ENCODE results near the gene TMEM147.

Gene TMEM147

DNA sequence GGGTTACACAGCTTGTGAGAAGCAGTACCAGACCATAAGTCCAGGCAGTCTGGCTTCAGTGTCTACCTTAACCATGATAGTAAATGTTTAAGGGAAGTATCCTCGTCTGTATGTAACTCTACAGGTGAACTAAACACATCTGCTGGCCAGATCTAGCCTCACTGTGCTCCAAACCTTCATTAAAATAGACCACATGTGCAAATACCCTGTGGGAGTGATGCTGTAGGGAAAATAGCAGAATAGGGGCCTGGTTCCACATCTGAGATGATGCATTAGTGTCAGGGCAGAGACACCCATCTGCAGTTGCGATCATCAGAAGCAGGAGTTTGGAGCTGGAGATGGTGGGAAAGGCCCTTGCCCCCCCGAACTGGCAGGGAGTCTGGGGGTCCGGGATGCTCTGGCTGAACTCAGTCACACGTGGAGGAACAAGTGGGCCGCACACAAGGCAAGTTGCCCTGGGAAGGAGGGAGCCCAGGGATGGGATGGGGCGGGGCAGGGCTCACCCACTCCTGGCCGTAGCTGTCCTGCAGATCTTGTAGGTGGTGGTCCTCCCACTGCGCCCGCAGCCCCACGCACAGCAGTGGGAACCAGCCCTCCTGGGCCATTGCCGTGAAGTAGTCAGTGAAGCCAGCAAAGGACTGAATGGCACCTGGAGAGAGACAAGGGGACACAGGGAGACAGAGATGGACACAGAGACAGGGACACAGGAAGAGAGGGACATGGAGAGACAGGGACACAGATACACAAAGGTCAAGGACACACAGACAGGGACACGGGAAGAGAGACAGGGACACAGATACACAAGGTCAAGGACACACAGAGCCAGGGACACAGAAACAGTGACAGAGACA is 7.3 kb downstream of the TMEM147 start:
- DNase-seq (ENCODE audit: extremely low read depth, low read depth) = no peak
- no peak overlapping the region for H3K4me3 ChIP-seq (replicated peaks; ENCODE audit: low read depth, low read length)
- TF ChIP-seq, protein P1, sequence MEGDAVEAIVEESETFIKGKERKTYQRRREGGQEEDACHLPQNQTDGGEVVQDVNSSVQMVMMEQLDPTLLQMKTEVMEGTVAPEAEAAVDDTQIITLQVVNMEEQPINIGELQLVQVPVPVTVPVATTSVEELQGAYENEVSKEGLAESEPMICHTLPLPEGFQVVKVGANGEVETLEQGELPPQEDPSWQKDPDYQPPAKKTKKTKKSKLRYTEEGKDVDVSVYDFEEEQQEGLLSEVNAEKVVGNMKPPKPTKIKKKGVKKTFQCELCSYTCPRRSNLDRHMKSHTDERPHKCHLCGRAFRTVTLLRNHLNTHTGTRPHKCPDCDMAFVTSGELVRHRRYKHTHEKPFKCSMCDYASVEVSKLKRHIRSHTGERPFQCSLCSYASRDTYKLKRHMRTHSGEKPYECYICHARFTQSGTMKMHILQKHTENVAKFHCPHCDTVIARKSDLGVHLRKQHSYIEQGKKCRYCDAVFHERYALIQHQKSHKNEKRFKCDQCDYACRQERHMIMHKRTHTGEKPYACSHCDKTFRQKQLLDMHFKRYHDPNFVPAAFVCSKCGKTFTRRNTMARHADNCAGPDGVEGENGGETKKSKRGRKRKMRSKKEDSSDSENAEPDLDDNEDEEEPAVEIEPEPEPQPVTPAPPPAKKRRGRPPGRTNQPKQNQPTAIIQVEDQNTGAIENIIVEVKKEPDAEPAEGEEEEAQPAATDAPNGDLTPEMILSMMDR (IDR thresholded peaks at IDR 0.05; ENCODE audit: low read depth, low read length, missing control alignments) = no peak

DNA sequence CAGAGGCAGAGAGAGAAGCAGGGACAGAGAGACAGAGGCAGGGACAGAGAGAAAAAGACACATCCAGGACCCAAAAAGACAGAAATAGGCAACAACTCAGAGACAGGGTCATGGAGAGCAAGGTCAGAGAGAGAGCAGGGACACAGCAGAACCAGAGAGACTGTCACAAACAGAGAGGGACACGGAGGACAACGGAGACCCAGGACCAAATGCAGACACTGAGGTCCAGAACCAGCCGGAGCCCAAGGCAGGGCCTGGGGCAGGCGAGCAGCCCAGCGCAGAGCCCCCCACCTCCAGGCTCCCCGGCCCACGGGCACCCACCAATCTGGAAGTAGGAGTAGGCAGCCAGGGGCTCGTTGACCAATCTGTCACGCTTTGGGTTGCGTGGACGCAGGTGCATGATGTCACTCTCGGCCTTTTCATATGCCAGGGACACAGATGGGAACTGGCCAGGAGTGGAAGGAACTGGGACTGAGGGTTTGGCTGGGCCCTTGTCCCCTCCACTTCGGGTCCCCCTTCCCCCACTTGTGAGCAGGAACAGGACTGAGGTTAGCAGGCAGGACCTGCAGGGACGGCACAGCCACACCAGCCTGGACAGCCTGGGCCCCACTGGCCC is 8.1 kb downstream of the TMEM147 start:
- no peak overlapping the region for H3K4me3 ChIP-seq (replicated peaks; ENCODE audit: low read depth, low read length)
- TF ChIP-seq, protein P1 (IDR thresholded peaks at IDR 0.05; ENCODE audit: low read depth, low read length, missing control alignments) = no peak
- DNase-seq (ENCODE audit: extremely low read depth, low read depth) = no peak

DNA sequence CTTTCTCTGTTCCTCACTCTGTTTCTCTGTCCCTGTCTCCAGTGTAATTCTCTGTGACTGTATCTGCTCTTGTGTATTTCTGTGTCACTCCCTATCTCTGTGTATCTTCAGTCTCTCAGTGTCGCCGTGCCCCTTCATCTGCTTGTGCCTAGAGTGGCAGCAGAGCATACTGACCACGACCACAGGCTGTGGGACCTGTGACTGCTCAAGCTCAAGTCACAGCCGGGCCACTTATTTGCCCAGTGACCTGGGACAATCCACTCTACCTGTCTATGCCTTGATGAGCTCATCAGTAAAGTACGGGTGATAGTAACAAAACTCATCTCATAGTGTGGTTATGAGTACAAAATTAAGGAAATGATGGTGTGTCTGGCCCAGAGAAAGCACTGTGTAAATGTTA is 8.7 kb downstream of the TMEM147 start:
- H3K4me3 ChIP-seq (replicated peaks; ENCODE audit: low read depth, low read length) = no peak overlapping the region
- no peak for DNase-seq (ENCODE audit: extremely low read depth, low read depth)
- TF ChIP-seq, protein P1 (IDR thresholded peaks at IDR 0.05; ENCODE audit: low read depth, low read length, missing control alignments) = no peak

DNA sequence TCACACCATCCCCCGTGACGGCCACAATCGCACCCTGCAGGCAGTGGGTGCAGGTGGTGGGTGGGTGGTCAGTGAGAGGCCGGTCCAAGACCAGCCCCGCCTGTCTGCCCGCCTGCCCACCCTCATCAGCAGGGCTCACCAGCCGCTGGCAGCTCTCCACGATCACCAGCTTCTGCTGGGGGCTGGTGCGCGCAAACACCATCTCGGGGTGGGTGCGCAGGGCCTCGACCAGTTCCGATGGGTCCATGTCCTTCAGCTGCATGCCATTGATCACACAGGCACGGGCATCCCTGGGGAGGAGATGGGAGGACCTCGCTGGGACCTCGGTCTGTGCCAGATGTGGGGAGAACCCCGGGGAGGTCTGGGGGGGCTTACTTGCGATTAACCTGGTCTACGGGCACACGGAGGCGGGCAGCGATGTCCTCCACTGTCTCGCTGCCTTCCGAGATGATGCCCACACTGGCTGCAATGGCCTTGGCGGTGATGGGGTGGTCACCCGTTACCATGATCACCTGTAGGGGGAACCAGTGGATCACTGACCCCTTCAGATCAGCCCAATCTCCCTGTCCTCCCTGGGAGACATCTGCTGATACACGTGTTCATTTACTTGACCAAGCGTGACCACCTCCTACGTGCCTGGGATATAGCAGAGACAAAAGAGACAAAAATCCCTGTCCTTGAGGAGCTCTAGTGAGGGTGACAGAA is 10.0 kb downstream of the TMEM147 start:
- DNase-seq (ENCODE audit: extremely low read depth, low read depth) = peak; percentile 30
- H3K4me3 ChIP-seq (replicated peaks; ENCODE audit: low read depth, low read length) = no peak overlapping the region
- TF ChIP-seq, protein P1 (IDR thresholded peaks at IDR 0.05; ENCODE audit: low read depth, low read length, missing control alignments) = peak; percentile 28

DNA sequence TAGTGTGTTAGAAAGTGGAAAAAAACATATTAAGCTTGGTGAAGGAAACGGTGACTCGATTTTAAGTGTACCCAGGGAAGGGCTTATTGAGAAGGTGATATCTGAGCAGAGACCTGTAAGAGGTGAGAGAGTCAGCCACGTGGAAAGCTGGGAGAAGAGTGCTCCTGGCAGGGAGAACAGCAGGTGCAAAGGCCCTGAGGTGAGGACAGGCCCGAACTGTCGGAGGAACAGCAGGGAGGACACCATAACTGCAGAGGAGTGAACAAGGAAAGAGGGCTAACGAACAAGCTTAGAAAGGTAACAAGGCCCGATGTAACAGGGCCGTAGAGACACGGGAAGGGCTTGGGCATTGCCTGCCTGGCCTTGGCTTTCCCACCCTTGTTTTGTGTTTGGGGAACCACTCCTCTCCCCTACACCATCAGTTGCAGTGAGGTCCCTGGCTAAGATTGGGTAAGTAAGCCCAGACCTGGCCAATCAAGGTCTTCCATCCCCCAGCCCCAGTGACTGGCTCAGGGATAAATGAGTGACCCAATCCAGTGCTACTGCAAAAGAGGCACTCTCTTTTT is 10.7 kb downstream of the TMEM147 start:
- TF ChIP-seq, protein P1 (IDR thresholded peaks at IDR 0.05; ENCODE audit: low read depth, low read length, missing control alignments) = no peak
- no peak for DNase-seq (ENCODE audit: extremely low read depth, low read depth)
- H3K4me3 ChIP-seq (replicated peaks; ENCODE audit: low read depth, low read length) = no peak overlapping the region

DNA sequence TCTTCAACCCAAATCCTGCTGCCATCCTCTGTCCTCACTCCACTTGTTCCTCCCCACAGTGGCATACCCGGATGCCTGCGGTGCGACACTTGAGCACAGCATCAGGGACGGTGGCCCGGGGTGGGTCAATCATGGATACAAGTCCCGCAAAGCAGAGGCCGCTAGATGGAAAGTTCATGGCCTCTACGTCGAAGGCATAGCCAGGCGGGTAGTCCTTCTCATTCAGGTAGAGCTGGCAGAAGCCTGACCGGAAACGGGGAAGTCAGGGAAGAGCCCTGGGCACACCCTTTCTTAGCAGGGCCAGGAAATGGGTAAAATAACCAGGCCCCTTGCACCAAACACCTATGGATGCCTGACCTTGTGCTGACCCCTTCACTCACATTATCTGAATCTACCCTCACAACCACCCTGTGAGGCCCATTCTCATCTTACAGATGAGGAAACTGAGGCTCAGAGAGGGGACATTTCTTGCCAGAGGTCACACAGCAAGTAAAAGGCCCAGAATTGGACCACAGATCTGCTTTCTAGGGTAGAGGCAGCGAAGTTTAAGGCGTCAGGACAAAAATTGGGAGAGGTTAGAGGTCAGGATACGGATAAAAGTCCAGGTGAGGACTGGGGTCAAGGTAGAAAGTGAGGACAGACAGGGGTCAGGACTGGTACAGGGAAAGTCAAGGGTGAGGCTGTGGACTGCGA is 11.6 kb downstream of the TMEM147 start:
- TF ChIP-seq, protein P1 (IDR thresholded peaks at IDR 0.05; ENCODE audit: low read depth, low read length, missing control alignments) = no peak
- no peak for DNase-seq (ENCODE audit: extremely low read depth, low read depth)
- H3K4me3 ChIP-seq (replicated peaks; ENCODE audit: low read depth, low read length) = no peak overlapping the region

All from HFF-Myc (cell line).